Measurements from ENCODE around the gene DHX38. TPM values are rescaled to one million over a fixed set of nuclear protein-coding genes. Genes with fewer than 3 reads are reported as not detected.

DHX38 gene
- total RNA-seq, 1 donor from 2014 or later: 86.3 TPM

Other genes starting within 250 kb of the DHX38 start
- 17.2 and 19.7 TPM in 2 replicates for gene ATXN1L, start 247.9 kb upstream of the DHX38 start, total RNA-seq
- 7.9 and 9.2 TPM in 2 replicates for gene ZNF821, start 209.7 kb upstream of the DHX38 start, total RNA-seq
- 158 and 167 TPM in 2 replicates for gene IST1, start 198.3 kb upstream of the DHX38 start, total RNA-seq
- gene PKD1L3, start 93.4 kb upstream of the DHX38 start, total RNA-seq: not detected in 2 replicates
- 26.7 and 27.1 TPM in 2 replicates for gene DHODH, start 85.1 kb upstream of the DHX38 start, total RNA-seq
- gene HP, start 39.3 kb upstream of the DHX38 start, total RNA-seq: not detected in 2 replicates
- gene HPR, start 30.6 kb upstream of the DHX38 start, total RNA-seq: not detected in 2 replicates
- gene TXNL4B, start 227 bp upstream of the DHX38 start, total RNA-seq: 16.5 and 17.1 TPM in 2 replicates
- 0.18 TPM in 1 of 2 replicates, not detected in the other for gene PMFBP1, start 78.3 kb downstream of the DHX38 start, total RNA-seq

Data from activated T-helper 2 cell treated with anti-CD3 and anti-CD28 coated beads, Interferon-gamma antibody, Interleukin-2, Interleukin-4, amounts not matched to agents 10 μg/mL and 5 μg/mL and 100 μg/mL, durations not matched to agents 14 hours and 24 hours and 36 hours (primary cell).